NCI-H2227 (cell line): ENCODE results near the gene ADAMTSL1.

Experiments
- DNase-seq: peaks from one replicate; lab custom pipeline; 2025; ENCODE audit not compliant: unreplicated experiment; lab: John Stamatoyannopoulos, UW

ADAMTSL1 gene

DNA sequence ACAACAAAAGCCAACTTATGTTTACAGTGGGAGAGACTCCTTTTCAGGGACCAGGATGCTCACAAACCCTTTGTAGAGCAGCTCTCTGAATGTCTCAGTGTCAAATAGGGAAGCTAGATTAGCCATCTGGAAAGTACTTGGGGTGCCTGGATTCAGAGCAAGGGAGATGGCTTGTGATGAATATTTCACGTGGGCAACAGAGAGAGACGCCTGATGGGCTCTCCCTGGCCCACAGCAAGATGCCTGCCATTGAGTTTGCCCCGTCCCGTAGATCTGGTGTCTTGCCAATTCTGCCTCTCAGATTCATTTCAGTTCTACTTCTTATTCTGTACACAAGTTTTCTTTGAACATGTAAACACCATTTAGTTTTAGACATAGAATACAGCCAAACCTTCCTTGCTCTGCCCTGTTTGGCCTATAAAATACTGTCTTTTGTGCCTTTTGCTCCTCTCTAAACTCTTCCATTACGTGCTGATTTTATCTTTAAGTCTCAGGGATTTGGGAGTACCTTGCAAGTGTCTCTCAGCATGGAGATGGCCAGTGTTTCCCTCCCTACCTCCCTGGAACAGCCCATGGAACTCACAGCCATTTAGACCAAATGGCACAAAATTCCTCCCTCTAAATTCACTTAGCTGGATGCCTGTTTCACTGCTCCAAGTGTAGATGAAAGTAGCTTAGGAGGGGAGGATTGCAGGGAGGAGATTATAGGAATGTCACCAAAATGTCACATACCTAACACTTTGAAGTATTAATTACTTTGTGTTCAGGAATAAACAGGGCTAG lies 324.7 kb downstream of the ADAMTSL1 start:
- no peak for DNase-seq

DNA sequence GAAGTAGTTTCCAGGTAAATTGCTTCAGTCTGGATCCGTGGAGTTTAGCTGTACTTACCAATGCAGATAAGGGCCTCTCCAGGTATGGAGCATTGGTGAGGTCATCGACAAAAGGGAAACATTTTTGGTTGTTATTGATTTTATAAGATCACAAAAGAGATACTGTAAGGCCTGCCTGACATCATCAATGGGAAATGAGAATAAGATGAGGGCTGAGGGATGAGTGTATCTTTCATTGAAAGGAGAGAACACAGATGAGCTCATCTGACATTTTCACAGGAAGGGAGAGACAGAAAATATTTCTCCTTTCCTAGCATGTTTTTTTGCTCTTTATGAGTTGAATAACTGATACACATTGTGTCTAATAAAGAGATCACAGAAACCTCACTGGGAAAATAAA lies 325.5 kb downstream of the ADAMTSL1 start:
- DNase-seq = no peak

DNA sequence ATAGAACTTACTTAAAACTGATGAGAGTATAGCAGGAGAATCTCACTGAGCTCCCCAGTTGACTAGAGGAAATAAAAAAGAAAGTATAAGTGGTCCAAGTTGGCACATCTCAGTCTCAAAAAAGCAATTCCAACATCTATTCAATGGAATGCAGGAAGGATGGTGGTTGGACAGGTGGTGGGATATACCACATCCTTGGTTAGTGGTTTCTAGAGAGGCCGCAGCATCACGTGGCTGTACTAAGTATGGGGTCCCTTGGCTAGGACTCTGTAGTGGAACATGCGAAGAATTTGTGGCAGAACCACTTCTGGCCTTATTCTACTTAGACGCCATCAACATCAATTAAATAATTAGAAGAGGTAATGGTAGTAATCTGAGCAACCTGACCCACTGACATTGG lies 326.6 kb downstream of the ADAMTSL1 start:
- no peak for DNase-seq

DNA sequence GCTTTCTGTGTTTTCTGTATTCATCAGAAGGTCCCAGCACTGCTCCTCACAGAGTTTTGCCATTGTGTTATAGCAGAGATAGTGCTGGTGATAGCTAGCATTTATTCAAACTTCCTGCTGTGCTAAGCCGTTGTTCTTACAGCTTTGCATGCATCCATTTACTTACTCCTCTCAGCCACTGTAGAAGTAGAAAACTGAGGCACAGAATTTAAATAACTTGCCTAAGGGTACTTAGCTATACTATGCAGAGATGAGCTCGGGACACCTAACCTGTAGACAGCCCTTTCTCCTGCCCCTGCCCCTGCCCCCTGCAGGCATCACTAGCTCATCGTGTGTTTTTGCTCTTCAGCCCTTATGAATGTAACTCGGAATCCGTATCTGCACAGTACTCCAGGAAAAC lies 331.4 kb downstream of the ADAMTSL1 start:
- no peak for DNase-seq

DNA sequence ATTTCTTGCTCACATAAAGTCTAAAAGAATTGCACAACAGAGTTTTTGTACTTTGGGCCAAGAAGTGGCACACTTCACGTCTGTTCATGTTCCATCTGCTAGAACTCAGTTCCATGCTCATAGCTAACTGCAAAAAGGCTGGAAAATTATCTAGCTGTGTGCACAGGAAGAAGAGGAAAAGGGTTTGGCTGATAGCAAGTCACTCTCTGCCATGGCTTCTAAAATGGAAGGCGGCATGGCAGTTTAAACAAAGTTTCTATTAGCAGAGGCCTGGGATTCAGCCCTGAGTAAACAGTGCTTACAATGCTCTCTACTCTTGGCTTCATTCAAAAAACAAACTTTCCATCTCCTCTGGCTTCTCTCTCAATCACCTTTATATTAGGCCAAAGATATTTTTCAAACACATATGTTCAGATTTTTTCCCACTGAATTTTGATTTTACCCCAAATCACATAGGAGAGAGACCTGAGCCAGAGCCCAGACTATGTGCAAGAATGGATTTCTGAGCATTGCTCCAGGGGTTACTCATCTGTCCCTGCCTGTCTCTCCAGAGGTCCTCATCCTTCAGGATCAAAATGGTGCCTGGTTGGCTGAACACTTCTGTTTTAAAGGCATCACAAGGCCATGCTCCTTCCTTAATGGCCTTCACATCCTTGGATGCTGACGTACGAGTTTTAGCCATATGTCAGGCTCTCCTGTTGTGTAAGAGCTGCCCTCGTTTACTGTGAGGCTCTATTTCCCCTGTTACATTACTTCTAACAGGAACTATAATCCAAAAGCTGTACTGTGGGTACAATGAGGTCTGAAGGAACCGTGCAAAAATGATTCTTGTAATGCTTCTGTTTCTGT lies 332.5 kb downstream of the ADAMTSL1 start:
- no peak for DNase-seq

DNA sequence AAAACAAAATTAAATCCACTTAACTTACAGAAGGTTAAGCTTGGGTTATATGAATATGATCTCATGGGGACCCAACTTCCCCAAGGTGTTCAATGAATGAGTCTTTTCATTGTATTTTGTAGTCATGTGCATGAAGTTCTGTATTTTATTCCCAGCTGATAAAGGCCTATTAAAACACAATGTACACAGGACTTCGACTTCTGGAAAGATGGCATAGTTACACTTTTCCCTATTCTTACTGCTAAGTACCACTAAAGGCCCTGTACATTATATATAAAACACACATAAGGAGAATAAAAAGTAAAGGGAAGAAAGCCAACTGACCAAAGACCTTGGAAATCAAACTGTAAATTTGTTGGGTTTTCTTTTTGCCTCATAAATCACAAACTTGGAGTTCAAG lies 336.6 kb downstream of the ADAMTSL1 start:
- no peak for DNase-seq

DNA sequence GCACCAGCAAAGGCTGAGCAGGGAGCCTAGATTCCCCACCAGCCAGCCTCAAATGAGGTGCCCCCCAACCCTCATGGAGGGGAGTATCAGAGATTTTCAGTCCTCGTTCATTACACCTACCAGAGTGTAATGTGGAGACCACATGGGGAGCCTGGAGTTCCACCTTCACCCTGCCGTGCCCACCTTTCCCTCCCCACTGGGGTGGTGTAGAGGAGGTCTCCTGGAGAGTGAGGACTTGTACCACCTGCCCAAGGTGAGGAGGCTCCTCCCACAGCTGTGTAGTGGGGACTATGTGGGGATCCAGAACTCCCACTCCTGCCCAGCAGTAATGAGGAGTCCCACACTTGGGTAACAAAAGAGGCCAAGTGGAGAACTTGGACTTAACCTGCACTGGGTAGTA lies 337.2 kb downstream of the ADAMTSL1 start:
- DNase-seq = no peak

DNA sequence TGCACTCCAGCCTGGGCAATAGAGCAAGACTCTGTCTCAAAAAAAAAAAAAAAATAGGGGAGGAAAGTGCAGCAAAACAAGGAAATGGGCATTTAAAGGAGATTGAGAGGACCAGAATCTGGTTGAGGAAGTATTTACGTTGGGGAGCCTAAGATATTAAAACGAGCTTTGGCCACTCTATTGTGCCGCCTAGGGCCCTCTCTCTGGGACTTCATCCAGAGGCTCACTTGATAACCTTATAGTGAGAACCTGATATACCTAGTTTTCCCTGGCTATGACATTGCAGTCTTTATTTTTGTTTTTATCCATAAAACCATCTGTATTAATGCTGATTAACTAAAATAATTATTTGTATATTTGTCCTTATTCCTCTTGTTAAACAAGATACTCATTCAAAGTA lies 345.5 kb downstream of the ADAMTSL1 start:
- DNase-seq = no peak

DNA sequence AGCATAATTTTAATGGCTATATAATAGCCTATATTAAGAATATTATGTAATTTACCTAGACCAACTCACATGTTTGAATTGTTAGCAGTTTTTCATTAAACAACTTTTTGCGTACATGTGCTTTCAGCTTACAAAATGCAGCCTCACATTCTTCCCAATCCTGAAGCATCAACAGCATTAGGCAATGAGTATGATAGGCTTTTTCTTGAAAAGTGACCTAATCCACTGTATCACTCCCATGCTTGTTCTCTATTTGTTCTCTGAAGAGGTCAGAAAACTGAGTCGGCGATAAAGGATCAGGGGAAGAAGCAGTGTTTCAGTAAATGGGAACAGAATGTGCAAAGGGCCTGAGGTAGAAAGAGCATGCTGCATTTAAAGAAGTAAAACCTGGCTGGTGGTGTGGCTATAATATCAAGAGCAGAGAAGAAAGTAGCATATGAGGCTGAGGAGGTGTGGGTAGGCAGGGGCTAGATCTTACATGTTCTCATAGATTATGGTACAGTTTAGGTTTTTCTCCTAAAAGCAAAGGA lies 346.7 kb downstream of the ADAMTSL1 start:
- DNase-seq = no peak

DNA sequence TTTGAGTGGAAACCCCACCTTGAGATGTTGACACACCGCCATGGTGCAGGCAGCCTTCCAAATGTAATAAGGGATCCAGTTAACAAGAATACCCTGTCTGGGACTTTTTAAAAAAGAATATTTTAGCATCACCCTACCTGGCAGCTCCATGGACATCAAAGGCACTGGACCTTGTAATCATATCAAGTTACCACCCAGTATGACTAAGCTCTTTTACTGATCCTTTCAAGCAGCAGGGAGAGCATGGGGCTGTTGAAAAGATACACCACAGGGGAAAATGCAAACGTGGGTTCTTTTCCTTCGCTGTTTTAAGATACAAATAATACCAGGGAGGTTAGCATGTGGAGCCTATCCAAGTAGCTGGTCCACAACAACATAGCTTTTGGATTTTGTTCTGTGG lies 347.8 kb downstream of the ADAMTSL1 start:
- DNase-seq = no peak

DNA sequence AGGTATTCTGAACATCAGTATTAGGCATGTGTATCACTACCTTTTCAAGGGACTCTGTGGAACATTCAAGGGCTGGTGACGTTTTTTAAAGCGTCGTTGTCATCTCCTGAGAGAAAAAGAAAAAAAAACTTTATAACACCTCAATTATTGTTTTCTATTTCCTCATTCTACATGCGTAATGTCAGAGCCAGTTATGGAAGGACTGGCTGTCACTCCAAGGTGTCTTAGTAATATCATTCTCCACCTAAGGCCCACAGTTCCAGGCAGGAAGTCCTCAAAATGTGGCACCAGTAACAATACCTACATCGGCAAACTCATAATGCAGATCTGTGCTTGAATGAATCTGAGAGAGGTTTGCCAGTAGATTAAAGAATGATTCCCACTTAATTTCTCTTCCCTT lies 348.9 kb downstream of the ADAMTSL1 start:
- DNase-seq = no peak

DNA sequence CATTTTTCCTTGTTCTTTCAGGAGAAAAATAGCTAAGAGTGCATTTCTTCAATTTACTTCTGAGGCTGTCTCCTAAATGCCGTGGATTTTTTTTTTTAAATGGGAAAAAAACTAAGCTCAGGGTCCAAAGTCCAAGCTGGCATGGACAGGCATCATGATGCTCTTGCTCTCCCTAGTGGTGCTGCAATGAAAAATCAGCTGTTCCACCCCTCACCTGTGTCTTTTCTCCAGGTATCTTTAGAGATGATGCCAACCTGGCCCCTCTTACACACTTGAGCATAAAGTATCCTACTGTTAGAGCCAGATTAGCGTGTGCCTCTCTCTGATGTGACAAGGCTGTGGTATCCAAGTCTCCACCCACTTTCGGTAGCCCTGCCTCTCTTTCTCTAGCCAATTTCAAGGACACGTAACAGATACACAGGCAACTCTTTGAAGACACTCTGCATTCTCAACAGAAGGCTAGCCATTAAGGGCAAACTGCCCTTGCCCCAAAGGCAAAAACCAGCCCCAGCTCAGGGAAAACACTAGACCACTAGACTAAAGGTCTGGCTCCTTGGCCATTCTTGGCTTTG lies 350.2 kb downstream of the ADAMTSL1 start:
- DNase-seq = peak; percentile 38

DNA sequence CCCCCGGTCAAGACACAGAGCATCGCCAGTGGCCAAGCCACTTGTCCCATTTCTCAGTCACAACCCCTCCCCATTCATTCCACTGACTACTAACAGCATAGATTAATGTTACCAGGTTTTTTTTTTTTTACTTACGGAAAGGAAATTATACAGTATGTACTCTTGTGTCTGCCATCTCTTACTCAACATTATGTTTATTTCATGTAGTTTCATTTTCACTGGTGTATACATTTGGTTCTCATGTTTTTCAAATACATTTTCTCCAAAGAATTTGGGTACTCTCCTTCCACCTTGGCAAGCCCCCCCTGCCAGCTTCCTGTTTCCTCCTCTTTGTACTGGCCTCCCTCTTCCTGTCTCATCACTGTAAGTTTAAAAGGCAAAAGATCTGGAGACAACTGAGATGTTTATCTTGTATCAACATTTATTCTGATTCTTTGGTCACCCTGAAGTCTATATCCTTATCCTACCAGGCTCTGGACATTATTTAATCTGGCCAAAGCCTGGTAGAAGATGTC lies 351.8 kb downstream of the ADAMTSL1 start:
- DNase-seq = no peak

DNA sequence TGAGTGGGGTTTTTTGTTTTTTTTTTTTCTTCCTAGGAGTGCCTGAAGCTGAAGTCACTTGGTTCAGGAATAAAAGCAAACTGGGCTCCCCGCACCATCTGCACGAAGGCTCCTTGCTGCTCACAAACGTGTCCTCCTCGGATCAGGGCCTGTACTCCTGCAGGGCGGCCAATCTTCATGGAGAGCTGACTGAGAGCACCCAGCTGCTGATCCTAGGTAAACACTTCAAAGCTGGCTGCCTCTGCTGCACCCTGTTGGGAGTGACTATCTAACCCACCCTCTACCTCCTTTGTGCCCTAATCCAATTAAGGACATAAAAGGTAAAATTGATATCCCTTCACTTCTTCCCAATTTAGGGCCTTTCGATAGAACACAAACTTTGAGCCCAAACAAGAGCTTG lies 352.3 kb downstream of the ADAMTSL1 start:
- DNase-seq = no peak

DNA sequence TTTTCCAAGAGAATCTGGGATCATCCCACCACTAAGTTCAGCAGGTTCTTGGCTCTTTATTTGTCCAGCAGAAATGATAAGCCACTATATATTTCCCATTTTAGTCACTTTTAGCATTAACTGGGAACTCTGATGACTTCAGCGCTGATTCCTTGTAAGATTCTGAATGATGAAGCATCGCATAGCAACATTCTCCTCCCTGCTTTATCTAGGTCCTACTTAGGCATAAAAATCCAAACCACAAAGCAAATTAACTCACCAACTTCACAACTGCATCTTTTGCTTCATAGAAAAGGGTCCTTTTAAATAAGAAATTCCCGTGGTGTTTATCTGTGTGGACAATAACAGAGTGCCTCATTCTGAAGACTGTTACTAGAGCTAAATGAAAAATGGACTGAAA lies 355.1 kb downstream of the ADAMTSL1 start:
- no peak for DNase-seq

DNA sequence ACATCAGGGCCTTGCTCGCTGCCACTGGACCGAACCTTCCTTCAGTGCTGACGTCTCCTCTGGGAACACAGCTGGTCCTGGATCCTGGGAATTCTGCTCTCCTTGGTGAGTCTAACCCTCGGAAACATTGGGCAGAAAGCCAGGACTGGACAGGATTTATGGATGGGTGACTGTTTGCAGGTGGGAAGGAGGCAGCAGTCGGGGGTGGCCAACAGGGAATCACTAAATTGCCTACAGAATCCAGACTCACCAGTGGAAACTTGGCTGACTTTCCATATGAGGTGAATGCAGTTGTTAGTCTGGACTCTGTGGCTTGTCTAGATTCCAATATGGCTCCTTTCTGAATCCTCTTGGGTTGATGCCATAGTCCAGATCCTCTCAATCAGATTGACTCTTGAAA lies 355.9 kb downstream of the ADAMTSL1 start:
- no peak for DNase-seq

DNA sequence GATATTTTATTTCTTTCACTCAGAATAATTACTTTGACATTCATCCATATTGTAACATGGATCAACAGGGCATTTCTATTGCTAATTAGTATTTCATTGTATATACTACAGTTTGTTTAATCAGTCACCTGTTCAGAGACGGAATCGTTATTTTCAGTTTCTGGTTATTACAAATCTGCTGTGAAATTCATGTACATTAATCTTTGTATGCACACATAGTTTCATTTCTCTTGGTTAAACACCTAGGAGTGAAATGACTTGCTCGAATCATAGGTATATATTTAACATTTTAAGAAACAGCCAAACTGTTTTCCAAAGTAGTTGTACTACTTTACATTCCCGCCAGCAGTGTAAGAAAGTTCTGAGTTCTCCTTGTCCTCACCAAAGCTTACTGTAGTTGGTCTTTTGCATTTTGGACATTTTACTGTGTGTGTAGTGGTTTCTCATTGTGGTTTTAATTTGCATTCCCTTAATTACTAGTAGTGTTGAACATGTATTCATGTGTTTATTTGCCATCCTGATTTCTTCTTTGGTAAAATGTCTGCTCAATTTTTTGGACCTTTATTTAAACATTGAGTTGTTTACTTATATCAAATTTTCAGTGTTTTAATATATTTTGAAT lies 360.9 kb downstream of the ADAMTSL1 start:
- DNase-seq = no peak

DNA sequence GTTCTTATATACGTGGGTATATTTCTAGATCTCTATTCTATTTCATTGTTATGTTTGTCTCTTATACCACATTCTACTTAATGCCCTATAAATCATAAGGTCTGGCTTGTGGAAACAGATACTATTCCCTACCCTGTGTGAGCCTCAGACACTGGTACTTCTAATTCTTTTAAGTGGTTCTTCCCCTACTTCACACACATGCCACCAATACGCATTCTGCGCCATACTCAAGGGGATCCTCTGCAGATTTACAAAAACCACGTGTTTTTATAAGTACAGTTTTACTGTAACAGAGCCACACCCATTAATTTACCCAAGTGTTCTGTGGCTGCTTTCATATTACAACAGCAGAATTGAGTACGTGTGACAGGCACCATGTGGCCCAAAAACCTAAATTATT lies 363.4 kb downstream of the ADAMTSL1 start:
- DNase-seq = no peak

DNA sequence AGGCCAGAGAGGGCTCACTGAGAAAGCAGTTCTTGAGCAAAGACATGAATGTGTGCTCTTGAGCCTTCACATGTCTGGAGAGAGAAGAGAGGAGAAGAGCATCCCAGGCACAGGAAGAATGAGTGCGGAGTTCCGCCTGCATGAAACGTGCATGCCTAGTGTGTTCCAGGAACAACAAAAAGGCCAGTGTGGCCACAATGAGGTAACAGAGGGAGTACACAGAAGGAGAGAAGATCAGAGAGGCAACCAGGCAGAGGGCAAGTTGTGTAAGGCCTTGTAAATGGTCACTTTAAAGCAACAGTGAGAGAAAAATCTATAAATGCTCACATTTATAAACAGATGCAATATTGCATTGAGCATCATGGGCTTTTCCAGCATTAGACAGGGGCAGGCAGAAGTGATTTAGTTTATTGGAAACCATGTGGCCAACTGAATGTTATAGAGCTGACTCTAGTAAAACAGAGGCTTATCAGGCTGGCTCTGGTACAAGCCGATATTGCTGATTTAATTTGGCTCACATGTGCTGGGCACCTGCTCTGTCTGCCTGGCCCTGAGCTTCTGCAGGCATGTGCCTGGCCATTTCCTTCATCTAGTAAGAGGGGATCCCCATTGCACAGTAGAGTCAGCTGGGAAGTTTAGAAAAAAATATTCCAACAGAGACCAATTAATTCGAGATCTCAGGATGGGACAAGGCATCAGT lies 373.8 kb downstream of the ADAMTSL1 start:
- DNase-seq = no peak

DNA sequence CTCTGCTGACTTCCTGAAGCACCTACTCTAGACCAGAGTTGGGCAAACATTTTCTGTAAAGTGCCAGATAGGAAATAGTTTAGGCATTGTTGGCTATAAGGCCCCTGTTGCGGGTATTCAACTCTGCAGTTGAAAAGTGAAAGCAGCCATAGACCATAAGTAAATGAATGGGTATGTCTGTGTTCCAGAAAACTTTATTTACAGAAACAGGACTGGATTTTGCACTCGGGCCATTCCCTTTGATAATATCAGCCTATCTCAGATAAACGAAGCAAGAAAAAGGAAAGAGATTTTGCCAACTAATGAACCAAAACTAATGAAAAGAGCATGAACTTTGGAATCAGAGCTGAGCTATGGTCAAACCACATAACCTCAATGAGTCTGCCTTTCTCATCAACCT lies 374.7 kb downstream of the ADAMTSL1 start:
- DNase-seq = no peak

DNA sequence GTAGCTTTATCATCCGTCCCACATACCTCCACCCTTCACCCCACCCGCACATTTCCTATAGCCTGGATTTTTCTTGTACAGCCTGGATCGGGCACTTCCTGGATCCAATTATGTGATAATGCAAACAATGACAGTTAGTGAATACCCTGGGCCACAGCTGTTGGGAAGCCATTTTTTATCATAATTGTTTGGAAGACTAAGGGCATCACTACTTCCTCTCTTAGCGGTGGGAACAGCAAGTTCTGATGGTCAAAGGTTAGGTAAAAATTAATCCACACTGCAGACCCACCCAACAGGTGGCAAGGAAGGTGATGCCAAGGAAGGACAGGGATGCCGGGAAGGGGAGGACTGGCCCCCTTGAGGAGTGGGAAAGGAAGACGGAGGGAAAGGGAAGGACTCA lies 375.3 kb downstream of the ADAMTSL1 start:
- no peak for DNase-seq
